ENCODE results near the gene RNASEH2A. TPM values are rescaled to one million over a fixed set of nuclear protein-coding genes. Genes with fewer than 3 reads are reported as not detected.

Gene RNASEH2A
- polyA plus RNA-seq, 1 donor (not counting 4 experiments of a cell fraction or from before 2014, with no cell fraction given) = 19.7 TPM

GRCh38 chr19:12837225-12837624, 30.8 kb downstream of the RNASEH2A start:
- Histone ChIP-seq H2AFZ (ENCODE audit: control insufficient read depth, low read length) (no peak overlapping the region), H3K9me1 (ENCODE audit: control insufficient read depth, extremely low read depth, insufficient read depth, low read length) (no peaks in the 10 kb centered on the region), H3K4me1 (ENCODE audit: control insufficient read depth, extremely low read depth, insufficient read depth, low read length) (peaks cover 22% of the 10 kb centered on the region), H3K9ac (ENCODE audit: control insufficient read depth, extremely low read depth, insufficient read depth, low read length) (no peak overlapping the region), H3K4me3 (ENCODE audit: control insufficient read depth in 2 of 3, extremely low read depth in 1 of 3, insufficient read depth in 2 of 3, low read depth in 1 of 3, low read length in 3 of 3) (no peak overlapping the region), H3K79me2 (ENCODE audit: control insufficient read depth, insufficient read depth, low read length) (no peaks in the 10 kb centered on the region), H4K20me1 (ENCODE audit: control insufficient read depth, extremely low read depth, insufficient read depth, low read length) (no peaks in the 10 kb centered on the region), H3K9me3 (ENCODE audit: control insufficient read depth, low read depth, low read length) (no peaks in the 10 kb centered on the region), H3K4me2 (ENCODE audit: control insufficient read depth, extremely low read depth, insufficient read depth, low read depth, low read length) (peak overlapping the region; percentile 48), H3K27me3 (ENCODE audit: control insufficient read depth, extremely low read depth, insufficient read depth, low read length) (peaks cover 77% of the 10 kb centered on the region), H3K36me3 (ENCODE audit: control insufficient read depth in 2 of 2, extremely low read depth in 1 of 2, insufficient read depth in 2 of 2, low read length in 2 of 2) (no peaks in the 10 kb centered on the region), H3K27ac (ENCODE audit: control insufficient read depth, insufficient read depth, low read length) (no peak overlapping the region)
- TF ChIP-seq CTCF (optimal IDR thresholded peaks at IDR 0.05 in 1 of 3, IDR thresholded peaks at IDR 0.05 in 1 of 3, conservative IDR thresholded peaks at IDR 0.05 in 1 of 3; ENCODE audit: extremely low read depth in 1 of 3, insufficient read depth in 2 of 3, low read length in 3 of 3) = no peak
- no peak for TF ChIP-seq EZH2 (IDR thresholded peaks at IDR 0.05; ENCODE audit: low read length)
- DNase-seq (ENCODE audit: low read depth, low spot score) = peak; percentile 54
- FAIRE-seq = no peak
- dilution Hi-C loops (cut with MboI; ENCODE audit: extremely low pct_ligation_motif_present, low sequenced_read_pairs) = no loop called here

GRCh38 chr19:12838182-12838885, 31.9 kb downstream of the RNASEH2A start, which contains the start of gene MAST1:
Gene MAST1 (plus strand): TSS chr19:12838515. CDS start chr19:12838573, 58 bp downstream.
- Histone ChIP-seq H3K27ac (ENCODE audit: control insufficient read depth, insufficient read depth, low read length) (no peak within 1 kb of the TSS), H3K9me1 (ENCODE audit: control insufficient read depth, extremely low read depth, insufficient read depth, low read length) (no peaks in the 10 kb centered on the region), H3K4me3 (ENCODE audit: control insufficient read depth in 2 of 3, extremely low read depth in 1 of 3, insufficient read depth in 2 of 3, low read depth in 1 of 3, low read length in 3 of 3) (peak within 1 kb of the TSS in 2 of 3 experiments; percentile 31 to 38), H3K36me3 (ENCODE audit: control insufficient read depth in 2 of 2, extremely low read depth in 1 of 2, insufficient read depth in 2 of 2, low read length in 2 of 2) (no peaks in the 10 kb centered on the region), H4K20me1 (ENCODE audit: control insufficient read depth, extremely low read depth, insufficient read depth, low read length) (no peaks in the 10 kb centered on the region), H2AFZ (ENCODE audit: control insufficient read depth, low read length) (no peak within 1 kb of the TSS), H3K27me3 (ENCODE audit: control insufficient read depth, extremely low read depth, insufficient read depth, low read length) (peaks cover 70% of the 10 kb centered on the region), H3K4me1 (ENCODE audit: control insufficient read depth, extremely low read depth, insufficient read depth, low read length) (peaks cover 14% of the 10 kb centered on the region), H3K9me3 (ENCODE audit: control insufficient read depth, low read depth, low read length) (no peaks in the 10 kb centered on the region), H3K4me2 (ENCODE audit: control insufficient read depth, extremely low read depth, insufficient read depth, low read depth, low read length) (peak within 1 kb of the TSS; percentile 48), H3K9ac (ENCODE audit: control insufficient read depth, extremely low read depth, insufficient read depth, low read length) (no peak within 1 kb of the TSS), H3K79me2 (ENCODE audit: control insufficient read depth, insufficient read depth, low read length) (no peaks in the 10 kb centered on the region)
- dilution Hi-C loops (cut with MboI; ENCODE audit: extremely low pct_ligation_motif_present, low sequenced_read_pairs) = no loop called here
- TF ChIP-seq CTCF (optimal IDR thresholded peaks at IDR 0.05 in 1 of 3, IDR thresholded peaks at IDR 0.05 in 1 of 3, conservative IDR thresholded peaks at IDR 0.05 in 1 of 3; ENCODE audit: extremely low read depth in 1 of 3, insufficient read depth in 2 of 3, low read length in 3 of 3) (peak in 2 of 3 experiments; percentile 45 to 75), EZH2 (IDR thresholded peaks at IDR 0.05; ENCODE audit: low read length) (no peak)
- FAIRE-seq (no peak), DNase-seq (ENCODE audit: low read depth, low spot score) (no peak)
